HG03039 (cell line): ENCODE results near the gene PRIMA1.

Experiments
- ATAC-seq: cut with Tn5 transposase; IDR thresholded peaks from one replicate; pipeline ENCODE4 v1.9.1; 2021; ENCODE audit warnings: mild to moderate bottlenecking, moderate library complexity; ENCODE audit not compliant: unreplicated experiment

PRIMA1 gene

GRCh38 chr14:93685121-93685895 lies 103.0 kb downstream of the PRIMA1 start:
- ATAC-seq, result no peak

- no peak for ATAC-seq
Observed at GRCh38 chr14:93683226-93683625, 105.1 kb downstream of the PRIMA1 start.

GRCh38 chr14:93682459-93682858 lies 105.8 kb downstream of the PRIMA1 start:
- no peak for ATAC-seq

- no peak for ATAC-seq
Observed at GRCh38 chr14:93676416-93676958, 111.8 kb downstream of the PRIMA1 start.

GRCh38 chr14:93675651-93676050 lies 112.6 kb downstream of the PRIMA1 start:
- no peak for ATAC-seq

- ATAC-seq, result no peak
Observed at GRCh38 chr14:93674343-93674742, 113.9 kb downstream of the PRIMA1 start.

- ATAC-seq, result no peak
Observed at GRCh38 chr14:93669632-93670031, 118.7 kb downstream of the PRIMA1 start.
